NB4 (cell line): ENCODE results near the gene IGFBP2.

Experiments used
- POLR2A ChIP-seq: IDR thresholded peaks from 2 replicates; pipeline ENCODE4 v1.6.1; 2011; ENCODE audit warnings: mild to moderate bottlenecking; ENCODE audit not compliant: insufficient read length; ENCODE audit errors: extremely low read depth
- TF ChIP-seq, protein P1 (sequence below): IDR thresholded peaks from one replicate; pipeline ENCODE4 v1.5.1; 2012; ENCODE audit warnings: low read depth, low read length

DNA sequence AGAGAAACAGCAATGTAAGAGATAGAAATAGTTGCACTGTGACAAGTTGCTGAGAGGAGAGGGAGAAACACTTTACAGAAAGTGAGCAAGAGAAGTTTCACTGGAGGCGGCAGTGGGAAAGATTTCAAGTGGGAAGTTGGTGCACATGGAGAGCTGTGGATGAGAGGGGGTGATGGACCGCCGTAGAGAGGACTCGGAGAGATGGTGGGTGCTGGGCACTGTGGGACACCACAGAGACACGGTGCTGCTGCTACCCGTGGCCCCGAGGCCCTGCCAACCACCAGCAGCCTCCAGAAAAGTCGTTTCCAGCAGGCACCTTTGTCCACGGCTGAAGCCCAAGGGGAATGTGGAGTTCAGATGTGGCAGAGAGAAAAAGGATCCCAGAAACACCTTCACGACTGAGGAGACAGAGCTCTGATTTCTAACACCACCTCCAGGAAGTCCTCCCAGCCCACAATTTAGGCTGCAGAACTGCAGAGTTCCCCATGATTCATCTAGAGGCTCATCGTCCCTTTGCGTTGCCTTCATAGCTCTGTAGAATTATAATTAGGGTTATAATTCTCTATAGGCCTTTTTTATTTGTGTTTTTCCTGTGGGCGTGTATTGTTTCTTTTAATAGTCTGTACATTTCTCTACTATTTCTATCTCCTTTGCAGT, 15.9 kb upstream of the IGFBP2 start:
- TF ChIP-seq POLR2A: no peak
- TF ChIP-seq, protein P1, sequence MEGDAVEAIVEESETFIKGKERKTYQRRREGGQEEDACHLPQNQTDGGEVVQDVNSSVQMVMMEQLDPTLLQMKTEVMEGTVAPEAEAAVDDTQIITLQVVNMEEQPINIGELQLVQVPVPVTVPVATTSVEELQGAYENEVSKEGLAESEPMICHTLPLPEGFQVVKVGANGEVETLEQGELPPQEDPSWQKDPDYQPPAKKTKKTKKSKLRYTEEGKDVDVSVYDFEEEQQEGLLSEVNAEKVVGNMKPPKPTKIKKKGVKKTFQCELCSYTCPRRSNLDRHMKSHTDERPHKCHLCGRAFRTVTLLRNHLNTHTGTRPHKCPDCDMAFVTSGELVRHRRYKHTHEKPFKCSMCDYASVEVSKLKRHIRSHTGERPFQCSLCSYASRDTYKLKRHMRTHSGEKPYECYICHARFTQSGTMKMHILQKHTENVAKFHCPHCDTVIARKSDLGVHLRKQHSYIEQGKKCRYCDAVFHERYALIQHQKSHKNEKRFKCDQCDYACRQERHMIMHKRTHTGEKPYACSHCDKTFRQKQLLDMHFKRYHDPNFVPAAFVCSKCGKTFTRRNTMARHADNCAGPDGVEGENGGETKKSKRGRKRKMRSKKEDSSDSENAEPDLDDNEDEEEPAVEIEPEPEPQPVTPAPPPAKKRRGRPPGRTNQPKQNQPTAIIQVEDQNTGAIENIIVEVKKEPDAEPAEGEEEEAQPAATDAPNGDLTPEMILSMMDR: no peak
